OCI-LY3 (cell line): Measurements from ENCODE around the gene CDK17.

Experiments used
- EZH2phosphoT487 ChIP-seq: fragments of 200-600 bp; shearing (Covaris generic); IDR thresholded peaks from 2 replicates; pipeline ENCODE4 v1.6.1; 2018; ENCODE audit warnings: antibody characterized with exemption, mixed run types, low read depth
- TF ChIP-seq, protein P1 (sequence below): fragments of 200-600, 300-600 bp; sonication (generic); IDR thresholded peaks from 2 replicates; pipeline ENCODE4 v1.5.1; 2014; ENCODE audit warnings: antibody characterized with exemption, low read length, low read depth

DNA sequence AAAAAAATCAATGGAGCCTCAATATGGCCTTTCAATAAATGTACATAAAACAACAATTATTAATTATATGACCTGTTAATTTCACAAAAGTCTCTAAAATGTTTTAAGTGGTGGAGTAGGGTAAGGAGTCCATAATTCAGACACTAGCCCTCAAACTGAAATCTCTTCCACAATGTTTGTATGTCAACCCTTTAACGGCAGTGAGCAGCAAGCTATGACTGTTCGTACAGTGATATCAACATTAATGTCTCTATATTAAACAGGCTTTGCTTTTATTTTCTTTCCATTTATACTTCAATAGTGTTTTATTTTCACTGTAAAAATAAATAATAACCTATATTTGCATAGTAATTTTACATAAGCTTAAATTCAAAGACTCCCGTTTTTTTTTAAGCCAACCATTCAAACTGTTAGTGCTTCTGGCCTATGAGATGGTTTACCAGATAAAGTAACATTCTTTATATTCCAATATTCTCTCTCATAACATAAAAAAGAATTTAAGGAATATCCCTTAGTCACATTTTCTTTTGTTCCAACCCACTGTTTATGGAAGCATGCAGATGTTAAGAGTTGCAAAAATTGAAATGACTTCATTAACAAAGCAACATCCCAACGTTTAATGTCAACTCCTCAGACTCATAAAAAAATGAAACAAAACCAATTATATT lies 2.3 kb downstream of the CDK17 start:
- TF ChIP-seq, protein P1, sequence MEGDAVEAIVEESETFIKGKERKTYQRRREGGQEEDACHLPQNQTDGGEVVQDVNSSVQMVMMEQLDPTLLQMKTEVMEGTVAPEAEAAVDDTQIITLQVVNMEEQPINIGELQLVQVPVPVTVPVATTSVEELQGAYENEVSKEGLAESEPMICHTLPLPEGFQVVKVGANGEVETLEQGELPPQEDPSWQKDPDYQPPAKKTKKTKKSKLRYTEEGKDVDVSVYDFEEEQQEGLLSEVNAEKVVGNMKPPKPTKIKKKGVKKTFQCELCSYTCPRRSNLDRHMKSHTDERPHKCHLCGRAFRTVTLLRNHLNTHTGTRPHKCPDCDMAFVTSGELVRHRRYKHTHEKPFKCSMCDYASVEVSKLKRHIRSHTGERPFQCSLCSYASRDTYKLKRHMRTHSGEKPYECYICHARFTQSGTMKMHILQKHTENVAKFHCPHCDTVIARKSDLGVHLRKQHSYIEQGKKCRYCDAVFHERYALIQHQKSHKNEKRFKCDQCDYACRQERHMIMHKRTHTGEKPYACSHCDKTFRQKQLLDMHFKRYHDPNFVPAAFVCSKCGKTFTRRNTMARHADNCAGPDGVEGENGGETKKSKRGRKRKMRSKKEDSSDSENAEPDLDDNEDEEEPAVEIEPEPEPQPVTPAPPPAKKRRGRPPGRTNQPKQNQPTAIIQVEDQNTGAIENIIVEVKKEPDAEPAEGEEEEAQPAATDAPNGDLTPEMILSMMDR = no peak
- TF ChIP-seq EZH2phosphoT487 = no peak
